SK-N-SH (cell line): Measurements from ENCODE around the gene LYPD8. TPM values are rescaled to one million over a fixed set of nuclear protein-coding genes. Genes with fewer than 3 reads are reported as not detected.

Experiments used
- CTCF ChIA-PET: fragments of 300-600, 350-600 bp; formaldehyde crosslinking; extraction: SDS; loops from one replicate; lab custom pipeline; 2021; lab: Yijun Ruan, JAX
- POLR2A ChIA-PET: fragments of 350-600 bp; sonication (Branson Sonifier 250); formaldehyde crosslinking; extraction: SDS; loops from one replicate; lab custom pipeline; 2020; ENCODE audit warnings: antibody characterized with exemption, inconsistent platforms; lab: Yijun Ruan, JAX
- DNase-seq: peaks from one replicate; pipeline ENCODE4 v3.0.0; 2012
- H2AFZ ChIP-seq: fragments of 200-600 bp; sonication (generic); 2 replicates; pipeline ENCODE4 v1.8.1; 2016; ENCODE audit warnings: antibody characterized with exemption, mild to moderate bottlenecking, low read depth
- H3F3A ChIP-seq: fragments of 200-600 bp; sonication (generic); replicated peaks from 2 replicates; pipeline ENCODE3; 2016; ENCODE audit warnings: antibody characterized with exemption, mild to moderate bottlenecking; ENCODE audit not compliant: insufficient read depth
- H3K27ac ChIP-seq, 2 experiments: fragments of 200-500 bp in 1 of 2; fragments of 200-600 bp in 1 of 2; sonication (Bioruptor generic) in 1 of 2; sonication (generic), shearing (Covaris generic) in 1 of 2; 2 replicates each; pipeline versions ENCODE4 v1.5.1 to v1.6.1; 2014 to 2016; ENCODE audit warnings: low read depth in 2 of 2, inconsistent platforms in 1 of 2, low read length in 1 of 2, mild to moderate bottlenecking in 1 of 2, mixed read lengths in 1 of 2
- H3K27me3 ChIP-seq: fragments of 200-600 bp; sonication (generic), shearing (Covaris generic); 2 replicates; pipeline ENCODE4 v1.6.1; 2016; ENCODE audit warnings: mixed run types; ENCODE audit not compliant: insufficient read depth
- H3K36me3 ChIP-seq, 2 experiments: fragments of 200-500 bp in 1 of 2; fragments of 200-600 bp in 1 of 2; sonication (Bioruptor generic) in 1 of 2; sonication (generic) in 1 of 2; replicated peaks in 1 of 2; 2 replicates each; pipeline versions ENCODE3 to v1.5.1; 2014 to 2016; ENCODE audit warnings: low read length in 1 of 2, mild to moderate bottlenecking in 1 of 2; ENCODE audit not compliant: insufficient read depth in 2 of 2, control insufficient read depth in 1 of 2
- H3K4me1 ChIP-seq, 2 experiments: fragments of 200-500 bp in 1 of 2; fragments of 200-600 bp in 1 of 2; sonication (Bioruptor generic) in 1 of 2; sonication (generic), shearing (Covaris generic) in 1 of 2; 2 replicates each; pipeline versions ENCODE4 v1.5.1 to v1.6.1; 2014 to 2016; ENCODE audit warnings: low read depth in 1 of 2, low read length in 1 of 2, mixed run types in 1 of 2; ENCODE audit not compliant: insufficient read depth in 2 of 2, control insufficient read depth in 1 of 2
- H3K4me2 ChIP-seq: fragments of 200-600 bp; sonication (generic), shearing (Covaris generic); 2 replicates; pipeline ENCODE4 v1.6.1; 2017; ENCODE audit warnings: mixed run types
- H3K4me3 ChIP-seq, 2 experiments: fragments of 200-500 bp in 1 of 2; fragments of 200-600 bp in 1 of 2; sonication (Bioruptor generic) in 1 of 2; sonication (generic), shearing (Covaris generic) in 1 of 2; 2 replicates each; pipeline versions ENCODE4 v1.5.1 to v1.8.1; 2014 to 2016; ENCODE audit warnings: low read depth in 2 of 2, inconsistent platforms in 1 of 2, low read length in 1 of 2, mild to moderate bottlenecking in 1 of 2, mixed read lengths in 1 of 2, moderate library complexity in 1 of 2
- H3K79me2 ChIP-seq: fragments of 200-600 bp; sonication (generic); 2 replicates; pipeline ENCODE4 v1.8.1; 2017; ENCODE audit warnings: mild to moderate bottlenecking; ENCODE audit not compliant: insufficient read depth
- H3K9ac ChIP-seq: fragments of 200-600 bp; sonication (generic); 2 replicates; pipeline ENCODE4 v1.6.1; 2017; ENCODE audit warnings: mixed run types
- H3K9me2 ChIP-seq: fragments of 200-600 bp; sonication (generic); 2 replicates; pipeline ENCODE4 v1.6.1; 2017; ENCODE audit warnings: mixed run types
- H3K9me3 ChIP-seq: fragments of 200-600 bp; sonication (generic); 2 replicates; pipeline ENCODE4 v1.6.1; 2017; ENCODE audit warnings: mixed run types, mild to moderate bottlenecking, moderate library complexity
- H4K20me1 ChIP-seq: fragments of 200-600 bp; sonication (generic); 2 replicates; pipeline ENCODE4 v1.6.1; 2017; ENCODE audit warnings: mild to moderate bottlenecking, mixed run types; ENCODE audit not compliant: insufficient read depth
- ELF1 ChIP-seq: IDR thresholded peaks from 2 replicates; pipeline ENCODE4 v1.4.0; 2012
- EP300 ChIP-seq, 2 experiments: IDR thresholded peaks; 2 replicates each; pipeline versions ENCODE4 v1.4.0 to v1.6.1; 2012; ENCODE audit warnings: borderline replicate concordance in 1 of 2, low read depth in 1 of 2, low read length in 1 of 2
- FOXJ3 ChIP-seq: sonication (generic); formaldehyde crosslinking; IDR thresholded peaks from 2 replicates; pipeline ENCODE4 v1.5.1; 2020; ENCODE audit warnings: mild to moderate bottlenecking, missing genetic modification reagents
- MEF2A ChIP-seq: IDR thresholded peaks from 2 replicates; pipeline ENCODE4 v1.4.0; 2012; ENCODE audit warnings: low read depth, borderline replicate concordance
- NRF1 ChIP-seq: IDR thresholded peaks from 2 replicates; pipeline ENCODE4 v1.6.1; 2012; ENCODE audit warnings: low read depth, mild to moderate bottlenecking, low read length
- REST ChIP-seq: IDR thresholded peaks from 2 replicates; pipeline ENCODE4 v1.6.1; 2012; ENCODE audit warnings: mild to moderate bottlenecking, low read depth, low read length, moderate library complexity
- RFX5 ChIP-seq: IDR thresholded peaks from 2 replicates; pipeline ENCODE4 v1.6.1; 2012; ENCODE audit warnings: mild to moderate bottlenecking, improper control_type of control experiment, low read length
- RXRA ChIP-seq: IDR thresholded peaks from 2 replicates; pipeline ENCODE4 v1.4.0; 2012; ENCODE audit warnings: low read depth, mild to moderate bottlenecking, borderline replicate concordance
- TAF1 ChIP-seq: IDR thresholded peaks from 2 replicates; pipeline ENCODE4 v1.6.1; 2012; ENCODE audit warnings: low read depth, mild to moderate bottlenecking, low read length, moderate library complexity, borderline replicate concordance
- YY1 ChIP-seq: IDR thresholded peaks from 2 replicates; pipeline ENCODE4 v1.4.0; 2012; ENCODE audit warnings: low read depth, mild to moderate bottlenecking
- WGBS: methylation state at CpG from one replicate; pipeline ENCODE4 v1.1.6; 2017; ENCODE audit warnings: low lambda C conversion rate; 5-methylcytosine and 5-hydroxymethylcytosine counted together
- polyA plus RNA-seq, 3 experiments: library from polyadenylated mRNA; depleted of rRNA; stranded (reverse); fragments of >200 nt; gene quantifications; 2 replicates each; pipeline ENCODE4 v1.2.3, GENCODE V29; 2012

The LYPD8 gene
- polyA plus RNA-seq, 1 of the 3 experiments (the other 2 are of a cell fraction) = 1.5 TPM

- Histone ChIP-seq H3F3A (no peaks in the 10 kb centered on the region), H3K4me1 (peaks cover 0 to 6% of the 10 kb centered on the region in 2 experiments; a peak in 1 of 4 replicates), H3K36me3 (no peaks in the 10 kb centered on the region), H4K20me1 (no peaks in the 10 kb centered on the region), H3K27ac (no peak overlapping the region), H3K4me3 (no peak overlapping the region), H3K4me2 (no peak overlapping the region), H3K9me3 (no peaks in the 10 kb centered on the region), H3K27me3 (peaks cover 16% of the 10 kb centered on the region), H2AFZ (no peak overlapping the region), H3K9me2 (no peaks in the 10 kb centered on the region), H3K79me2 (no peaks in the 10 kb centered on the region), H3K9ac (no peak overlapping the region)
- 16% methylated on average over 16 of the region's 16 CpGs for WGBS
- ChIA-PET POLR2A (no interaction called here), CTCF (no interaction called here)
- DNase-seq = no peak
- TF ChIP-seq EP300 (IDR thresholded peaks at IDR 0.05; ENCODE audit: borderline replicate concordance in 1 of 2, low read depth in 1 of 2, low read length in 1 of 2) (no peak), REST (no peak), ELF1 (no peak), TAF1 (no peak)
Measured at GRCh38 chr1:248782416-248783141, 27.0 kb upstream of the LYPD8 start.

GRCh38 chr1:248779350-248779749 lies 23.8 kb upstream of the LYPD8 start:
- no peak for DNase-seq
- no peak overlapping the region for H3K4me2 ChIP-seq

More at GRCh38 chr1:248779350-248779749, 23.8 kb upstream of the LYPD8 start:
- TF ChIP-seq RXRA = no peak
- no peak for TF ChIP-seq RFX5
- TF ChIP-seq MEF2A = no peak
- no peak for TF ChIP-seq YY1
- no peak for TF ChIP-seq FOXJ3 (CRISPR knock-in tag)
- TF ChIP-seq NRF1 = no peak
- H3K79me2 ChIP-seq = no peaks in the 10 kb centered on the region
- H3K27ac ChIP-seq = no peak overlapping the region
- 0% methylated on average over 2 of the region's 2 CpGs for WGBS
- H3F3A ChIP-seq = no peaks in the 10 kb centered on the region
- no peak overlapping the region for H3K4me3 ChIP-seq
- no peaks in the 10 kb centered on the region for H3K36me3 ChIP-seq
- peaks cover 16% of the 10 kb centered on the region for H3K27me3 ChIP-seq
- no peak overlapping the region for H3K9ac ChIP-seq
- no peaks in the 10 kb centered on the region for H3K9me2 ChIP-seq
- no peaks in the 10 kb centered on the region for H4K20me1 ChIP-seq
- no peaks in the 10 kb centered on the region for H3K9me3 ChIP-seq
- CTCF ChIA-PET = interaction anchor here (0.6 kb wide), 2 partner anchors 16 to 26 kb away, joined by 3 read pairs; no protein-coding TSS in a partner anchor
- POLR2A ChIA-PET = no interaction called here
- H3K4me1 ChIP-seq = peaks cover 0 to 6% of the 10 kb centered on the region in 2 experiments; a peak in 1 of 4 replicates
- H2AFZ ChIP-seq = no peak overlapping the region
